RKO (cell line): Measurements from ENCODE around the gene GNB1L.
"Not testable (repeated sequence)": the region's sequence is repeated elsewhere in the genome, so short reads cannot be mapped to it uniquely, and the experiment has no call there.

Source experiments
- DNase-seq: peaks from one replicate; pipeline ENCODE4 v3.0.0-alpha.2; 2016; ENCODE audit warnings: low spot score

GNB1L gene

DNA sequence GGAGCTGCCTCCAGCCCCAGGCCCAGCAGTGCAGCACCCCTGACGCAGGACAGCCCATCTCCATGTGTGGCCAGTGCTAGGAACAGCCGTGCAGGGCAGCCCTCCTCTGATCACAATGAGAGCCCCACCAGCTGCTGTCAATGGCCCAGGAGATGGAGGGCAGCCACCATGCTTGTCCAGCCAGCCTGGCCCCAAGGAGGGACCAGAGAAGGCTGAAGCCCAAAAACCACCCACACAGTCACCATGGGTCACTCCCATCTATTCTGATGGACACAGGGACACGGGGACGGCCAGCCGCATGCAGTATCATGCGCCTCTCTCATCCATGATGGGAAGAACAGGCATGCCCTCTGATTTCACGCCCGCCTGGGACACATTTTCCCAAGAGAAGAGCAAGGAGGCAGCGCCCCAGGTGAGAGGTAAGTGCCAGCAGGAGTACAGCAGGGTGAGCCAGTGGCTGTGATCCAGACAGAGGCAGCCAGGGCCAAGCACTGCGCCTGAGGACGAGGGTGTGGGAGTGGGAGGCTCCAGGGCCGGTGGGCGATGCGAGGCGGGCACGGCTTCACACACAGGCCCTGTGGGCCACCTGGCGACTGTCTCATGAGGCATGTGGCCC is 33.6 kb upstream of the GNB1L start:
- no peak for DNase-seq

DNA sequence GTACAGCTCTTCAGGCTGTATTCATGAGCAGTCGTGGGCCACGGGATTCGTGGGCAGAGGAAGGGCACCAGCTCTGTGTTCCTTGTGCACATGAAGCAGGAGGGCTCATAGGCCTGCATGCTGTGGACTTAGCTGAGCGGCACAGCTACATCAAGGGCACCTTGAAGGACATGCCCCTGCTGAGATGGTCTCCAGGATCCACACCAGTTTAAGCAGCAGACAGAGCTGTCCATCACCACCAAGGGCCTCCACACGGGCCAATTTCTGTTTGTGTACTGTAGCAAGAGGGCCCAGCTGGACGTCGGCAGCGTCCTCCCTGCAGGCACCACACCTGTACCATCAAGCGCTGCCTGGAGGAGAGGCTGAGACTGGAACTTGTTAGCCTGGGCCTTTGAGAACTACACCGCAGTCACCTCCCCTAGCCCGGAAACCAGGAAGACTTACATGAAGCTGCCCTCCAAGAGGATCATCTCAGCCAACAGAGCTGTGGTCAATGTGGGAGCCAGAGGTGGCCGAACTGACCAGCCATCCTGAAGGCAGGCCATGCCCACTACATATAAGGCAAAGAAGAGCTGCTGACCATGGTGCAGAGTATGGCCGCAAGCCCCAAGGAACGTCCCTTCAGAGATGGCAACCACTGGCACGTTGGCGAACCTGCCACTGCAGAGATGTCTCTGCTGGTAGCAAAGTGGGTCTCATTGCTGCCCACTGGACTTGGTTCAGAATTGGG is 32.7 kb upstream of the GNB1L start:
- no peak for DNase-seq

DNA sequence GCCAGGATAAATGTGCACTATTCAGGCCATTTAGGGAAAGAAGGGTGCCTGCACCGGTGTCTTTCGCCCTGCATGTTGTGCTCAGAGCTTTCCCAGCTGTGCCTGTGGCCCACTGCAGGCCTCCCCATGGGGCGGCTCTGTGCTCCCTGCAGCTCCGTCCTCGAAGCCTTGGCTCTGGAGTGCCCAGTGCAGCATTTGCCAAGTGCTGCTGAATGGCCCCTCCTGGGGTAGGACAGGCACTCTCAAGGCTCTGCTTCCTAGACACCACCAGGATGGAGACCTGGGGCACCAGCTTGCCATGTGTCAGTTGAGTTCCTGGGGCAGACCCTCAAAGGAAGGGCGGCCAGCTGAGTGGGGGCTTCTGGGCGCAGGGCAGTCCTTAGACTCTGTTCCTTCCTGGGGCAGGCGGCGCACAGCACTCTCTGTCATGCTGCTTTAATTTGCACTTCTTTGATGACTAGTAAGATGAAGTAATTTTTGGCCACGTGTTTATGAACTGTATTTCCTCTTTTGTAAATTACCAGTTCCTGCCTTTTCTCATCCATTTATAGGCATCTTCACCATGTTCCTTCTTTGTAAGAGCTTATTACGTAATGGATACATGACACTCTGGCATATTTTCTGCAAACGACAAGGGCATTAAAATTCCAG is 32.1 kb upstream of the GNB1L start:
- peak; percentile 29 for DNase-seq

DNA sequence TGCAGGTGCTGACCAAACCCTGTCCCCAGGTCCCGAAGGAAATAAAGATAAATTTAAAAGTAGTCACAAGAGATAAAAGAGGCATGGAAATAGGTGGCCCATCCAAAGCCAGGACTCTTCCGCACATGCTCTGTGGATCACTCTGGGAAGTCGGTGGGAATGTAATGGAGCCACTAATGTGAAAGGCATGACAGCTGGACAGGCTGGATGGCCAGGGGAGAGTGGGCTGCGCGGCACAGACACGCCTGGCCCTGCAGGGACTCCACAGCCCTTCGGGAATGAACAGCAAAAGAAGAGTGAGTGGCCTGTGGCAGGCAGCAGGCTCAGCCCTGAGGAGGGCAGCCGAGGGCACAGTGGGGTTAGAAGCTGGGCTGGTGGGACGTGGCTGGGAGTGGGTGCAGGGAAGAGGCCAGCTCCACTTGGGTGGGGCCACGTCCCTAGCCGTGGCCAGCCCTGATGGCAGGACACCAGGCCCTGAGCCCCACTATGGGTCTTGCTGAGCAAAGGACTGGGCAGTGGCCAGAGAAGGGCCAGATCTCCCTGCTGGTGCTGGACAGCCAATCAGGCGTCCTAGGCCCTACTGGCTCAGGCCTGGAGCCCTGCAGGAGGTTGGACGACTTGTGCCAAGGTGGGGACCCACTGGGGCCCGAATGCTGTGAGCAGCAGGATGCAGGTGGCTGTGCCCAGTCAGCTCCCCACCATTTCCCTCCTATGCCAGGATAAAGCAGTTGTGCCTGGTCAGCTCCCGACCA is 31.3 kb upstream of the GNB1L start:
- DNase-seq: no peak

DNA sequence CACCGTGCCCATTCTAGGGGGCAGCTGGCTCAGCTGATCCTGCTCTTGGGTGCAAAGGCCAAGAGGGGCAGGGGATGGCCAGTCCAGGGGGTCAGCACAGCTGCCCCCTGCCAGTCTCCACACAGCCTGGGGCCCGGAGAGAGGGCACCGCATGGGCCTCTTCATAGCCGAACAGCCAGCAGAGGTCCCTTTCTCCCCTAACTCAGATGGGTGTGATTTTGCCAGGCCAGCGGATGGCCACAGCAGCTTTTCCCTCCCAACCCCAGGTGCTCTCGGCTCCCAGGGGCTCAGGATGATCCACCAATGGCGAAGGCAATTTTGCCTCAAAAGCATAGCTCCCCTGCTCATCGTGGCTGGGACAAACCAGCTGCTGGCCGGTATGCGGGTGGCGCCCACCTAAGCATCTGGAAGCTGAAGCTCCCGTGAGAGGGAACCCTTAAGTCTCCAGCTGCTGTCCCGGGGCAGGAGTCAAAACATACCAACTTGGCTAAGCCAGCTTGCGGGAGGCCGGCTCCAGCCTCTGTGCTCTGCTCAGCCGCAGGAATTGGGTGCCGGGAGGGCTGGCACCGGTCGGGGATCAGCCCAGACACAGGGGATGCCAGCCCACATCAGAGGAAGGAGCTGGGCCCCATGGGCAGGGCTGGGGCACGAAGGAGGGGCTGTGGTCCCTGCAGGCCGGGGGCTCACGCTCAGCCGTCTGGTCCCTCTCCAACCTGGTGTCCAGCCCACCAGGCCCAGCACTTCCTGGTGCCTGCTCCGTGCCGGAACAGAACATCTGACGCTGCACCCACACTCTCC is 30.5 kb upstream of the GNB1L start:
- no peak for DNase-seq

DNA sequence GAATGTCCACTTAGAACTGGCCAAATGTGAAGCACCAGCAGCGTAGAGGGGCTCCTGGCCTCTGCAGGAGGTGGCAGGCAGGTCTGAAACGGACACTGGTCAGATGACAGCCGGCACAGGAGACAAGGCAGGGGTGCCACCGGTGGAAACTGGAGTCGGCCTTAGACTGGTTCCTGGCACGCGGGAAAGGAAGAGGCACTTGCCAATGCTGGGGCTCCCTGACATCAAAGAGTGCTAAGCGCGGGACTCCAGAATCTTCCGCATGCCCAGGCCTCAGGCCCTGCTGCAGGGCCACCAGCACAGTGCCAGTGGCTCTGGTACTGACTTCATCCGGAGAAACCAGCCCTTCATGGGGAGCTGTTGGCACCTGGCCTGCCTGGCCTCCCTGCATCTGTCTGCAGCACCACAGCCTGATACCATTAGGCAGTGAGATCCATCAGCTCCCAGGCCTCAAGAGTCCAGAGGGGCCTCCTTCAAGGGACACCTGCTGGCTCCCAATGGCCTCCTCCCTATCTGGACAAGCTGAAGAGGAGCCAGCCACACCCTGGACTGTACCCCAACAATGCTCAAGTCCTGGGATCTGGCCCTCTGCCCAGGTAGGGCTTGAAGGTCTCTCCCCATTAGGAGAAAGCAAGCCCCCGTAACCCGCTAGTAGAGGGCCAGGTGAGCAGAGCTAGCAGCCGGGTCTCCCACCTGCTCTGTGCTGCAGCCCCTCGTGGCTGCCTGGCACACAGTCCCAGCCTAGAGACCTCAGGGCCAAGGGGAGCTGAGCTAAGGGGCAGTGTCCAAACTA is 29.7 kb upstream of the GNB1L start:
- DNase-seq: no peak

DNA sequence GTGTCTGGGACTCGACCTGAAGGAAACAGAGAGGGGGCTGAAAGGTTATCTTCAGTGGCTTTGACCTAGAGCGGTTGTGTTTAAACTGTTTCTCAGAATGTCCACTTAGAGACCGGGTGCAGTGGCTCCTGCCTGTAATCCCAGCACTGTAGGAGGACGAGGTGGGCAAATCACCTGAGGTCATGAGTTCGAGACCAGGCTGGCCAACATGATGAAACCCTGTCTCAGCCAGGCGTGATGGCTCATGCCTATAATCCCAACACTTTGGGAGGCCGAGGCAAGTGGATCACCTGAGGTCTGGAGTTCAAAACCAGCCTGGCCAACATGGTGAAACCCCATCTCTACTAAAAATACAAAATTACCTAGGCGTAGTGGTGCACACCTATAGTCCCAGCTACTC is 28.8 kb upstream of the GNB1L start:
- not testable (repeated sequence) for DNase-seq

DNA sequence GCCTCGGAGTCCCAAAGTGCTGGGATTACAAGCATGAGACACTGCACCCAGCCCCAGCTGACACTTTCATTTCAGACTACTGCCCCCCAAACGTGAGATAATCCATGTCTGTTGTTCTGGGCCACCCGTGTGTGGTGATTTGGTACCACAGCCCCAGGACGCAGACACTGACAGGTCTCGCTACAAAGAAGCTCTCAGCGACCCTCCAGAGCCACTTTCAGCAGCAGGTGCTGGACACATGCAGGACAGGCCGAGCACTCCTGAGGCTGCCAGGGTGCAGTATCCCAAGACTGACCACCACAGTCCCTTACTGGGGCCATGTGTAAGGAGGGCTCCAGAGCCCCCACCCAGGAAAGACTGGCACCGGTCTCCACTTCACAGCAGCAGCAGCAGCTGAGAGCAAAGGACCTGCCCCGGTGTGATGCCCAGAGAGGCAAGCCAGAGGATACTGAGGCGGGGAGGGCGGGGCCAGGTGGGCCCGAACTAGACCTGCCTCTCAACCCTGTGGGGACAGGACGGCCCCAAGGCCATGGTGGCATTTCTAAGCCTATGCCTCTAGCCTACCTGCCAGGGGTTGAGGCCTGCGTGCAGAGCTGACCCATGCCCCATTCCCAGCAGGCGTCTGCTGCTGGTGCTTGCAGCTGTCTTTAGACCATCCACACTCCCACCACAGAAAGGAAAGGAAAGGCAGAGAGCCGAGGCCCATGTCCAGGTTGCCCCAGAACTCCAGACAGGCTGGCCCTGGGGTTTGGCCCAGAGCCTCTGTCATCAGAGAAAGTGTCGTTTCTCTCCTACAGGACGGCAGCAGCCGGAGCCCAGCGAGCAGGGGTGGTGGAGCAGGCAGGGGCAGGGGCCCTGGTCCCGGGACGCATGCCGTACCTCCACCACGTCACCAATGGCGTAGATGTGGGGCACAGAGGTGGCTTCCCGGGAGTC is 28.0 kb upstream of the GNB1L start:
- DNase-seq: no peak

DNA sequence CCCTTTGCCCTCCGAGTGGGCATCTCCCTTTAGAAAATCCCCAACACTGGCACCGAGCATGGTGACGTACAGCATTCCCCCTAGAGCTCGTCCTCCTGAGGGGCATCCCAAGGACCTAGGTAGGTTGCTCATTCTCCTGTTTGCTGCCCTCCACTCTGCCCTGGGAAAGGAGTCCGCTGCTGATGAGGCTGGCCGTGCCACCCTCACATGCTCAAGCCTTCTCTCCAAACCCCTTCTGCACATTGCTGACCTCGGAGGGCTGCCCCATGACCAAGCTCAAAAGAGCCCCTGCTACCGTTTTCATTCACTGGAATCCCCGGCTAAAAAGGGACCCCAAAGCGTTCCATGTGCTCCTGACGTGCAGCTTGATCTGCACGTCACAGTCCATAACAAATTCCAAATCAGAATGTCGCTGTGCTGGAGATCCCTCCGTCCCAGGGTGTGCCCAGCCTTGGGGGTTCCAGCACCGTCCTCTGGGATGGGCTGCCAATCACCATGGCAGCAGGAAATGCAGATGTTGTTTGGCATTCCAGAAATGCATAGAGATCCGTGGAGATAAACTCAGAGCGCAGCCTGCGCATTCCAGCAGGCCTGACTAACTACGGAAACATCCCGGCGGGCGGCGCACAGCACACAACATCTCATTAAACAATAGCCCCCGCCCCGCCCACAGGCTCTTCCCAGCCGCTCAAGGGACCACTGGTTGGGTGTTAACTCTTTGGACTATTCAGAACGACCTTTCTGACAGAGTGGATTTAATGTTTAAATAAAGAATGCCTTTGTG is 26.3 kb upstream of the GNB1L start:
- peak; percentile 73 for DNase-seq

DNA sequence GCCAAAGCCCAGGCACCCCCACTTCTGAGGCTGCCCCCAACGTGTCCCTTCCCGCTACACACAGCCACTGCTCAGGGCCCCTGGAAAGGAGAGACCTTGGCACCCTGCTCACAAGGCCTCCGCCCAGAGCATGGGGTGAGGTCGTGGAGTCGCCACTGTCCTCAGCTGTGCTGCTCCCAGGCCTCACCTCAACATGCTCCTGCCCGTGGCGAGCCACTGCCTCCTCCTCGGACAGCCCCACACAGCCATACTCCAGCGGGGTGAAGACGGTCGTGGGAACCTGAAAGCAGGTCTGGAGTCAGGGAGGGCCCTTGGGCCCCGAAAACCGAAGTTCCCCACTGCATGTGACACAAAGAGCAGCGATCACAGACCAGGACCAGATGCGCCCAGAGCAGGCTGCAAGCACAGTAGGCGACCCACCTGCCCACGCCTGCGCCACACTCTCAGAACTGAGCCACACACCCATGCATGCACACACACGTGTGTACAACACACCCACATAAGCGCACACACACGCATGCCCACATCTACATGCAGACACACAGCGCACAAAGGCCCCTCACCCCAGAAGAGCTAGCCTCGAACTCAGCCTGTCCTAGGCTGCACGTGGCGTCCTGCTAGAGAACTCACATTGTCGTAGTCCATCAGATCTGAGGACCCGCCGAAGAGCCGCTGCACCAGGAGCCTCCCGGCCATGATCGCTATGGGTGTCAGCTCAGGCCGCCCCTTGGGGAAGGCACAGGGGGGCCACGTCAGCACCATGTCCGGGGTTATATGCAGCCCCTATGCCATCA is 25.5 kb upstream of the GNB1L start:
- DNase-seq: no peak

DNA sequence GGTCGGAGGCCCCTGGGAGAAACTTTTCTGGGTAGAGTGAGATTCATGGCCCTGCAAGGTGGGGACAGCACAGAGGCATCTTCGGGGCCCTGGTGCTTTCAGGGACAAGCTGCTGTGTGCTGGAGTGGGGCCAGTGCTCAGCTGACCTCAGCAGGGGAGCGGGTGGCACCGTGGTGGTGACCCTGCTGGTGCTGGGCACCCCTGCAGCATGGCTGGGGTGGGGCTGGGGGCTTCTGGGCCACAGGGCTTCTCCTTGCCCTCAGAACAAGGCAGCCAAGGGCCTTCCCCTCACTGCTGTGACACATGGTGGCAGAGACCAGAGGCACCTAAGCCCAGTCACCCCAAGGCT is 24.9 kb upstream of the GNB1L start:
- DNase-seq: no peak

DNA sequence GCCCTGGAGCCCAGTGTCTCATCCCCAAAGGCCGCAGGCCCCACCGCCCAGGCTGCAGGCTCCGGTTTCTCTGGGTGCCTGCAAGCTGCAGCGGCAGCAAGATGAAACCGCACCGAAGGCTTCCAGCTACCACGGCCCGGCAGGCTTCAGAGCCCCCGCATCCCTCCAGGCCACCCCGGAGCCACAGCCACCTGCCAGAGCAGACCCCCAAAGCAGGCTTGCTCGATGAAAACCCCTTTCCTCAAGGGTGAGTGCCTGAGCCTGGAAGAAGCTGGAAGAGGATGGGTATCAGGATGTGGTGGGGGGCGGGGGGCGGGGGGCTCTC is 24.5 kb upstream of the GNB1L start:
- DNase-seq: no peak

DNA sequence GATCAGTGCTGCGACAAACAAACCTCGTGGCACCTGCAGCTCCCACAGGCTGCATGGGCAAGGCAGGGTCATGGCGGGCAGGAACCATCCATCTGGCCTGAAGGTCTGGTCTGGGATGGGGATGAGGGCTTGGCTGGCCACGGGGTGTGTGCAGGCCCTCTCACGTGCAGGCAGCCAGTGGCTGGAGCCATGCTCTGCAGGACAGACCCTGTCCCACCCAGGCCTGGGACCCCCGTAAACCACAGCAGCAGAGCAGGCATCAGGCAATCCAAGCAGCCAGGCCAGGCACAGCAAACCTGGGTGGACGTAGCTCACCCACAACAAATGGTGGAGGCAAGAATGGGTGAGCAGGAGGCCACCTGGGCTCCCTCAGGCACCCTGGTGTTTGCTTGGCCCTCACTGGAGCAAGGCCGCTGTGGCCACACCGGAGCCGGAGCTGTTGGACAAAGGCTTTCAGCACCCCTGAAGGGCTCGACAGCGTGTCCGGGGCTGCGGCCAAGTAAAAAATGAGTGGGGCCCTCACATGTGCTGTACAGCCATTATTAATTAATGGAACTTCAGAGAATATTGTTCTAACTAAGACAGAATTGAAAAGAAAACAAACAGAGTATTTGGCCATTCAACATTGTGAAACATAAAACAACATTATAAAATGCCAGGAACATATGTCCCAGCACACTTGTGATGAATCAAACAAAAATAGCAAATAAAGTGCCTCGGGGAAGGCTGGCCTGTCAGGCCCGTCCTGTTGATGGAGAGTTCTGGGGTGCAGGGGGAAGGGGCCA is 24.0 kb upstream of the GNB1L start:
- DNase-seq: no peak

DNA sequence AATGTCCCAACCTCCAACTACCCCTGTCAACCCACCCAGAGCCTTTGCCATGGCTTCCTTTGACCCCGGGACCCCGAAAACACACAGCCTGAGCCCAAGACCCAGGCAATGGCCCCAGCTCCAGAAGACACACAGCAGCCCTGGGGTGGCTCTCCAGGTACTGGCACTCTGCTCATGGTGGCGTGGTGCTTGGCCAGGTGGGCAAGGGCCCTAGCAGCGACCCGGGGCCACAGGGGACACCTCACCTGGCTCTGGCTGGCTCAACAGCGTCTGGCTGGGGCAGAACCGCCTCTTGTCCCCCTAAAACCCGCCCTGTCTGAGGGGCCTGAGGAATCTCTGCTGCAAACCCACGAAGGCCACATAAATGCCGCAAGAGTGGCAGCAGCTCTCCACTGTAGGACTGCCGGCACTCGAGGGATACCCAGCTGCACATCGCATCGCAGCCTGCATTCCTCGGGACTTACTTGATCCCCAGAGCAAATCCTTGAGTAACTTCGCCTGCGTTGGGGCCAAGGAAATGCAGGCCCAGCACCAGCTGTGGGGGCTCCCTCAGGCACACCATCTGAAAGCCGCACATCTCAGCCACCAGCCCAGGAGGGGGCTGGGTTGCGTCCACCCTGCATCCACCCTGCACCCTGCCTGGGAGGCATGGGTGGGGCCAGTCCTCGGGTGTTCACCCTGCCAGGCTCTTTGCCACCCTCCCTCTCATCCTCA is 23.1 kb upstream of the GNB1L start:
- no peak for DNase-seq

DNA sequence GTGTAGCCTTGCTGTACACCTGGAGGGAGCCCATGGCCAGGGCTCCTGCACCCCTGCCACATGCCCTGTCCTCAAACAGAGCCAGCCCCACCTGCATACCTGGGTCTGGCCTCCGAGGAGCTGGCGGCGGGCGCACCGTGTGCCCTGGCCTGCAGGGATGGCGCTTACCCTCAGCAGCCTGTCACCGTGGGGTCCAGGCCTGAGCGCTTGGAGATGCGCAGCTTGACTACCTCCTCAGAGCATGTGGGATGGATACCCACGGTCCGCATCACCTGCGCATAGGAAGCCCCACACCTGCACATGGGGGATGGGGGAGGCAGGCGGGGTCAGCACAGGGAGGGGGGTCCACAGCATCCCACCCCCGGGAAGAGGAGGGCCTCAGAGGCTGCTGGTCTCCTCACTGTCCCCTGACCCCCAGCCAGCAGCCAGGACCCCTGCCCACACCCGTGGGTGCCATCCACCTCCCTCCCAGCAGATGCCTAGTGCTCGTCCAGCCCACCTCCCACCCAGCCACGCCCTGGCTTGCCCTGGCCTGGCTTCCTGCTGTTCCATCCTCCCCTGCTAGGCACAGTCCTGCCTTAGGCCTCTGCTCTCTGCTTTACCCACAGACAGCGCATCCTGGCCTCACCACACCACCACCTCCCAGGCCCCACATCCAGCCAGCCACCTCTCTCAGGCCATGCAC is 22.4 kb upstream of the GNB1L start:
- DNase-seq: no peak

DNA sequence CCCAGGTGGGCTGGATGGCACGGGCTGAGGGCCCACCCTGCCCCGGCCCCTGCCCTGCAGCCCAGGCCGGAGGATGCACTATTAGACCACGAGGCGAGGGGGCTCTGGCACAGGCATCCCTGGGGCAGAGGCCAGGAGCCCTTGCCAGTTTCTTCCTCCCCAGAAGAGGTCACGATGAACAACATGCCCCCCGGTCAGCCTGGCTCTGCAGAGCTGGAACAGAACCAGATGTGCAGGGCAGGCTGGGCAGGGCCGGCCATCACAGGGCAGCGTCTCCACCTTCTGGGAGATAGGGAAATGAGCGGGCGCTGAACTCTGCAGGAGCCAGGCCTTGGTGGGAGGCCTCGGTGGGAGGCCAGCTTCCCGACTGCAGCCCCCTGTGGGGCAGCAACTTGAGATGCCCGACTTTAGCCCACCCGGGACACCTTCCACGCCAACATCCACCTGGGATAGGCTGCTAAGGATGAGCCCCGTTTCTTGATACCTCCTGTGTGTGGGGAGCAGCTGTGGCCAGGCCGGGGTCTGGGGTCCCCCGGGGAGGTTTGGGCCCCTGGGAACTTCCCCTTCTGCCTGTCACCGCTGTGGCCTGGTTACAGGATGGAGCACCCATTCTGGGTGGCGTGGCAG is 21.8 kb upstream of the GNB1L start:
- no peak for DNase-seq
